ENCODE results near the gene JMJD1C.

Gene JMJD1C

DNA sequence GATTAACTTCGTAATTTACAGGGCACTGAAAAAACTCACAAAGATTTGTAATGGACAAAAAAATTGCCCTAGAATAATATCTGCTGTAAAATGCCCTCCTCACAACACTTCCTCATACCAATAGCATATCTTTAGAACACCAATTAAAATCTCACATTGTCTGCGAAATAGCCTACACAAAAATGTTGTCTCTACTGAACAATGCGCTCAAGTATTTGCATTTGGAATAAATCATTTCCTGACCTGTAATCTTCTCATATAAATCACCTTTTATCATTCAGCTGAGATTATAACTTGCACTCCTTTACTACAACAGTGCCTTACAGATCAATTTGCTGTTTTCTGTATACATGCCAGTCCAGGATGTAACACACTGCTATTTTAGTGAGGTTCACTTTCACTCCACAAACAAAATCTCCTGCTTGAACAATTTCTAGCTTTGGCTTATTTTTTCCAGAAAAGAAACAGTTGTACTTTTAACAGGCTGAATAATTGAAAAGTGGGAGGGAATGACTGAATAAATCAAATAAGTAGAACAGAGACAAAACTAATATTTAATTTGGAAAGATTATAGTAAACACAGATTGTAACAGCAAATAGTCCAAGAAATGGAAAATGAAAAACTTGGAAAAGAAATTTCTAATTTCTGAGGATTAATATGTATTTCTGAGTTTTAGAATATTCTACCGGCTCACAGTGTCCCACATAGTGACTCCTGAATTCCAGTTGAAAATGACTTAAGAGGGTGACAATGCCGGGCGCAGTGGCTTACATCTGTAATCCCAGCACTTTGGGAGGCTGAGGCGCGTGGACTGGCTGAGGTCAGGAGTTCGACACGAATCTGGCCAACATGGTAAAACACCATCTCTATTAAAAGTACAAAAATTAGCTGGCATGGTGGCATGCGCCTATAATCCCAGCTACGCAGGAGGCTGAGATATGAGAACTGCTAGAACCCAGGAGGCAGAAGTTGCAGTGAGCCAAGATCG is 30.6 kb downstream of the JMJD1C start:
- DNase-seq: no peak

DNA sequence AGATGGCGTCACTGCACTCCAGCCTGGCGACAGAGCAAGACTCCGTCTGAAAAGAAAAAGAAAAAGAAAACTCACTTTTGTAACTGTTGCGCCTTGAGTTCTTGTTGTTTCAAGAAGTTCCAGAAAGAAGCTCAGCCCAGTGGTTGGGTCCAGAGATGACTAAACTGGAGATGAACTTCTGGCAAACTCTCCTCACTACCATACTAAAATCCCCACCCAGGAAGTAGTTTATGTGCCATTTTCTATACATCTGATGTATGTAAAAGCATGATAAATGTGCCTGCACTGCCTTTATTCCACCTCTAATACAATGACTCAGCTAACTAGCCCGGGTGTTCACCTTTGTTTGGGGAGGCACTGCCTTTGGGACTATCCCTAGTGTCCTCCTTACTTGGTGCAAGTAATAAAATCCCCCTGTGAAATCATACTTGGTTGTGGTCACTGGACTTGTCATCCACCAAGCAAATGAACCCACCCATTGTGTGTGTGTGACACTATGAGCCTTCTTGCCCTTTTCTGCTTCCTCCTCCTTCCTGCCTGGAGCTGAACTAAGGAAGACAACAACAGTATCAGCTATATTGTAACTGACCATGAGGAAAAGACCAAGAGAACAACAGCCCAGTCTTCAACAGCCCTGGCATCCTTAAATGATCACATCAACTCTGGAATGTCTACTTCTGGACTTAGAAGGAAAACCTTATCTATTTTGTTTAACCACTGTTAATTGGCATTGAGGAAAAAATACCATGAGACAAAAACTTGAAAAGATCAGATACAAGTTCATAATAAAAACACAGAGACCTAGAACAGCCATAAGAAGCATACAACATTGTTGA is 33.6 kb downstream of the JMJD1C start:
- DNase-seq: peak; percentile 11 to 32

DNA sequence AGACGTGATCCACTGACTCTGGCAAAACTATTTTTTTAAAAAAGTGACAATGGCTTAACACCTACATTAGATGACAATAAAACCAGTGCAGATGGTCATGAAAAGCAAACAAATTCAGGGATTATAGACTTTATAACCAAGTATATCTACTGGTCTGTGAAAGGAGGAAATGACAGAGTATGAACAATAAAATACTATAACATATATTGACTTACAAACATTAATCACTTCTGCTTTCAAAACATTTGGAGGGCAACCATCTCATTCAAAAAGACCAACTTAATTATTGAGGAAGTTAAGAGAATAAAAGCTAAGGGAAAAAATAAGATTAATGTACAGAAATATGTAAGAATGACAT is 34.8 kb downstream of the JMJD1C start:
- no peak for DNase-seq

DNA sequence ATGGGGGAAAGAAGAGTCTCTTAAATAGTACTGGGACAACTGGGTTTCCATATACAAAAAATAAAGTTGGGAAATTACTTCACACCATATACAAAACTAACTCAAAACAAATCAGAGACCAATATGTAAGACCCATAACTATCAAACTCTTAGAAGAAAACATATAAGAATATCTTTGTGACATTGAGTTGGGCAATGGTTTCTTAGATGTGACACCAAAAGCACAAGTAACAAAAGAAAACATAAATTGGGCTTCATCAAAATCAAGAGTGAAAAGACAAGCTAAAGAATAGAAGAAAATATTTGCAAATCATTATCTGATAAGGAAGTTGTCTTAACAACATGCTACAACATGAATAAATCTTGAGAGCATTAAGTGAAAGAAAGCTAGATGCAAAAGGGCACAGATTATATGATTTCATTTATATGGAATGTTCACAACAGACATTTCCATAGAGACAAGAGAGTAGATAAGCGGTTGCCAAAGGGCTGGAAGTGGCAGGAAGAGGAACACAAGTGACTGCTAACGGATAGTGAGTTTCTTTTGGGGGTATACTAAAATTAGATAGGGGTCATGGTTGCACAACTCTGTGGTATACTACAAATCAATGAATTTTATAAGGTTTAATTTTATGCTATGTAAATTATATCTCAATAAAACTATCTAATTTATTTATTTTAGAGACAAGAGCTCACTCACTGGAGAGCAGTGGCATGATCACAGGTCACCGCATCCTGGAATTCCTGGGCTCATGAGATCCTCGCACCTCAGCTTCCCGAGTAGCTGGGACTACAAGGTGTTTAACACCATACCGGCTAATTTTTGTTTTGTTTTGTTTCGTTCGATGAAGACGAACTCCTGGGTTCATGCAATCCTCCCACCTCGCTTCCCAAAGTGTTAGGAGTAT is 35.4 kb downstream of the JMJD1C start:
- no peak for DNase-seq

DNA sequence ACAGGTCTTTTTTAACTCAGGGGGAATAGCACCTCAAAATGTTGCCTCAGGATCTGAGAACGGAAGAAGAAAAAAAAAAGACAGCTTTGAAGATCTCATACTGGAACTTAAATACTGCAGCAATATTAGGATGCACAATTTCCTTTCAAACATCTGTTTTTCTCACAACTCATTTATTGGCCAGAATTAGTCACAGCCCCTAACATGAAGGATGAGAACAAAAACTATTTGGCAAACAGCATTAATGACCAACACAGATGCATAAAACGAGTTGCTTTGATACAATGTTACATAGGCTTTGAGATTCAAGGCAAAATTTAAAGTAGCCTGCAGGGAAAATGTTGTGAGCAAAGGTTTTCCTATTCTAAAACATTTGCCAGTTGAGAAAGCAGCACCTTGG is 36.5 kb downstream of the JMJD1C start:
- no peak for DNase-seq

DNA sequence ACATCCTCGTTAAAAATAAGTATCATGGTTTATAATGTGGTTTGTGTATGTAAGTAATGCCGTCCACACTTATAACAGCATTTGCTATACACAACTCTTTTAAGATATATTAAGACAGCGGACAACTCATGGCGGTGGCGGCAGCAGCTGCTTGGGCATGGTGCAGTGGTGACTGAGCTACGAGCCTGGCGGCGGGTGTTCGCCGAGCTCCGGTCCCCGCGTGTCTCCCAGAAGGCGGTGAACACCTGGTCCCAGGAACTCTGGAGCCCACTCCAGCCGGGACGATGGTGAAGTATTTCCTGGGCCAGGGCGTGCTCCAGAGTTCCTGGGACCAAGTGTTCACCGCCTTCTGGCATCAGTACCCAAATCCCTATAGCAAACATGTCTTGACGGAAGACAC is 38.8 kb downstream of the JMJD1C start:
- no peak for DNase-seq

DNA sequence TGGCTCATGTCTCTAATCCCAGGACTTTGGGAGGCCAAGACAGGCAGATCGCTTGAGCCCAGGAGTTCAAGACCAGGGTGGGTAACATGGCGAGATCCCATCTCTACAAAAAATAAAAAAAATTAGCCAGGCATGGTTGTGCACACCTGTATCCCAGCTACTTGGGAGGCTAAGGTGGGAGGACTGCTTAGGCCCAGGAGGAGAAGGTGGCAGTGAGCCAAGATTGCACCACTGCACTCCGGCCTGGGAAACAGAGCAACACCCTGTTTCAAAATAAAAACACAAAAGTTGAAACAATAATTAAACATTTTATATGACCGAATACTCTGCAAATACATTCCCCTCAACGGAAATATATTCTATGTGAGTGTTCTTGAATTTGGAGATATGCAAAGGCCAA is 40.3 kb downstream of the JMJD1C start:
- DNase-seq: no peak

DNA sequence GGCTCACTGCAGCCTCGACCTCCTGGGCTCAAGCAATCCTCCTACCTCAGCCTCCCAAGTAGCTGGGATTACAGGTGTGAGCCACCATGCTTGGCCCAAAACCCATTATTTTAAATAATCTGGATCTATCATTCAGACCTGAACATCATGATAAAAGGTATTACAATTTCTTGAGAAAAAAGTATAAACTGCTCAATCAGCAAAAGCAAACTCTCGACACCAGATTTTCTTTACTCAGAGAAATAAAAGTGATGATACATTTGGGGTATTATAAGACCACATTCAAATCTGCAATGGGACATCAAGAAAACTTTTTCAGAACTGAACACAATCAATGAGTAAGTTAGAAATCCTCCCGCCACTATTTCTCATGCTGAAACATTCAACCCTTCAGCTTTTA is 41.2 kb downstream of the JMJD1C start:
- DNase-seq: no peak

DNA sequence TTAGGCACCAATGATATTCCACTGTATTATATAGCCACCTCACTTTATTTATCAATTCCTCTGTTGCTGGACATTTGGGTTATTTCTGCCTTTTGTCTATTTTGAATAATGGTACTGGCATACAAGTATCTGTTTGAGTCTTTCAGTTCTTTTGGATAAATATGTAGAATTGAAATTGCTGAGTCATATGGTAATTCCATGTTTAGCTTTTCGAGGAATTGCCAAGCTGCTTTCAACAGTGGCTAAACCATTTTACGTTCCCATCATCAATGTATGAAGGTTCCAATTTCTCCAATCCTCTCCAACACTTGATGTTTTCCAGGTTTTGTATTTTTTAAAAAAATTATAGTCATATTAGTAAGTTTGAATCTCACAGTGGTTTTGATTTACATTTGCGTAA is 42.3 kb downstream of the JMJD1C start:
- no peak for DNase-seq

DNA sequence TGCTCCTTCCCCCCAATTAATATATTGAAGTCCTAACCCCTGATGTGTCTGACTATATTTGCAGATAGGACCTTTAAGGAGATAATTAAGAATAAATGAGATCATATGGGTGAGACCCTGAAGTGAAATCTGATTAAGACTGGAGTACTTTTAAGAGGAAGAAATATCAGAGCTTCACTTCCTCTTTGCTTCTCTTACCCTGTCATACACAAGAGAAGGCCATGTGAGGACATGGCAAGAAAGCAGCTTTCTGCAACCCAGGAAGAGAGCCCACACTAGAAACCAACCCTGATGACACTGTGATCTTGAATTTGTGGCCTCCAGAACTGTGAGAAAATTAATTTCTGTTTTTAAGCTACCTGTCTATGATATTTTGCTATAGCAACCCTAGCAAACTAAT is 44.2 kb downstream of the JMJD1C start:
- peak; percentile 84 to 86 for DNase-seq

DNA sequence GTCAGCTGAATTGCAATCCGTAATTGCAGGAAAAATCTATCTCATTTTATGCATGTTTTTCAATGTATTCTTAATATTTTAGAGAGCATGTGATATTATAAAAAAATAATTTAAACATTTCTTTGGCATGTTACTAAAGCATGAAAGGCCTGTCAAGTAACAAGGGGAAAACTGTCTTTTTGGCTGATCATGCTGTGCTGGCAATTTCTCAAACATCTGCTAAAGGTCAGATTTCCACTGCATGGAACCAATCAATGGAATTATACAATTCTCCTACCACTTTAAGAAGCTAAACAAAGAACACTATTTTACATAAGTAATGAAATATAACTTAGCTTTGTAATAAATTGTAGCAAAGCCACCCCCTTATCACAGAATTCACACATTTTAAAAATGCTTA is 49.4 kb downstream of the JMJD1C start:
- DNase-seq: no peak

DNA sequence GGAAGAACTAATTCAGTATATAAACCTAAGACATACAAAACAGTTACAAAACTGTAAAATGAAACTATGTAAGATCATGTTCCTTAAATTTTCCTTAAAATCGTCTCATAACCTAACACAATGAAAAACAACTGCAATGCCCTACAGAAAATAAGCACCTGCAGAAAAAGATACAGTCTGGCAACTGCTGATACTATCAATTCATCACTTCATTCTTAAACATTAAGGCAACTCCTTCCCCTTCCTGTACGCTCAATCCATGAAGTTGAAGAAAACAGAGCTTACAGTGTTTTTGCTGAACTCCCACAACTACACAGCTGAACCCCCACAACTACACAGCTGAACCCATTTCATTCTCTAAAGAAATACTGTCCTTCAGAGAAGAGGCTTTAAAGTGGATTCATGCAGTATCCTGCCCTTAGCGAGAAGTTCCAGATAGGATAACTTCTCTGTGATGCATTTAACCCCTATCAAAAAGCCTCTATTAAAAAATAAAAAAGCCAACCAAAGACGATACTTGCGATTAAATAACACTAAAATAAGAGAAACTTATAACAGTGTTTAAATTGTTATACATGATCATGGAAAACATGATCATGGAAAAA is 50.0 kb downstream of the JMJD1C start:
- DNase-seq: no peak

DNA sequence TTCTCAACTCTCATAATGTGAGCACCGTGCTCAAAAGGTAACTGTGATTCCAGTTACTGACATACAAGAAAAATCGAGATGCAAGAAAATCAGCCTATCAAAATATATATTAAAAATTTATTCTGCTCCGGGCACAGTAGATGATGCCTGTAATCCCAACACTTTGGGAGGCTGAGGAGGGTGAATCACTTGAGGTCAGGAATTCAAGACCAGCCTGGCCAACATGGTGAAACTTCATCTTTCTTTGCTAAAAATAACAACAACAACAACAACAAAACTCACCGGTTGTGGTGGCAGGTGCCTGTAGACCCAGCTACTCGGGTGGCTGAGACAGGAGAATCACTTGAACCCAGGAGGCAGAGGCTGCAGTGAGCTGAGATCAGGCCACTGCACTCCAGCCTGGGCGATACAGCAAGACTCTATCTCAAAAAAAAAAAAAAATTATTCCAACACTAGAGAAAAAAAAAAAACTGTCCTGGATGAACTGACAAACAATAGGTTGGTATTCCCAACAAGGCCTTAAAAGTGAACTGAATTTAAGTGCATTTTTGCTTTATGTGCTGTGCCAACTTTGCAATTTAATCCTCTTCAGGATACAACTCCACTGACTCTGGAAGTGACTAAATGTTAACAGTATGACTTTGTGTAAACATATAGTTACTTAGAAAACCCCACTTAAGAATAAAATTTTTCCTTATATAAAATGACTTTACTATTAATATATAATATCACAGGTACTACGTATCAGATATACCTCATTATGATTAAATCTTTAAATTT is 51.1 kb downstream of the JMJD1C start:
- no peak for DNase-seq

DNA sequence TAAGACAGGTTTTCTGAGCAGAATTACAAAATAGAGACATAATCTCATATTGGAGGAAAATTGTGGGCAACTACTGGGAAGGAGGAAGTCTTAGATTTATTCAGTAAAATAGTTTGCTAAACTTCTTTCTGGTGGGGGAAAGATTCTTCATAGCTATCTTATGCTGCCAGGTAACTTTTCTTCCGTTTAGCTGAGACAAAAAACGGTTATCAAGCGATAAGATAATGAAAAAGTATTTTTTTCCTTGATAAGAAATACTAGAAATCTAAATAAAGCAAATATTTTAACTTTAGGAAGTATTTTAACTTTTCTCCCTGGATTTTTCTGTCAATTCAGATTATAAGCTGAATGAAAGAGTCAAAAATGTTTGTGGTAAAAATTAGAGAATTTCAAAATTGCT is 52.3 kb downstream of the JMJD1C start:
- DNase-seq: no peak

DNA sequence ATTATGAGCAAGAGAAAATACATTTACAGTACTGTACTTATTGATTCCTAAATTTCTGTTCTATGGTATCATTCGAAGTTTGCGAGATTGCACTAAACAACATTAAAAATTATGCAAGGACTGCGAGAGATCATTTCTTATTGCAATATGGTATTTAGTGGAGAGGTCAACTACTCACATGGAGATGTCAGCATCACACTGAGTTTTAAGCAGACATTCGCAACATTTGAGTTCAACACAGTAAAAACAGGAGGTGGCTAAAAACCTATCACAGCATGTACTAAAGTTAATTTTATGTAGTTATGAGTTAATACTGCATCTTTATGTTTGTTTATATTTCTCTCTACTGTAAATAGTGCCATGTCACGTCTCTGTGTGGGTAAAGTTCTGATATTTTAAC is 53.5 kb downstream of the JMJD1C start:
- DNase-seq: peak in 1 of 2 donors; percentile 25

DNA sequence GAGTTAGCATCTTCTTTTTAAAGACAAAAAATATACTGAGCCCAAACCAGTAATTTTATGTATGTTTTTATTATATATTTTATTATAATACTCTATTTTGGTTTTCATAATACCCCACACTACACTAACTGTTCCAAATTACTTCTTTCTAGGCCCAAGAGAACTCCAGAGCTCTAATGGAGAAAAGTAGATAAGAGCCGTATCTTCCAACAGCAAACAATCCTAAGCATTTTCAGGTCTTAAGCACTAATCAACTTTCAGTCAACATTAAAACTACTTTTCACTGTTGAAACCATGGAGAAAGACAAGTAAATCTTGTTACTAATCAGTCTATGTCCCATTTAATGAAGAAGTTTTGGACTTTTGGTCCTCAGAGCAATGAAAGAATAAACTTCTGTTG is 55.1 kb downstream of the JMJD1C start:
- no peak for DNase-seq

DNA sequence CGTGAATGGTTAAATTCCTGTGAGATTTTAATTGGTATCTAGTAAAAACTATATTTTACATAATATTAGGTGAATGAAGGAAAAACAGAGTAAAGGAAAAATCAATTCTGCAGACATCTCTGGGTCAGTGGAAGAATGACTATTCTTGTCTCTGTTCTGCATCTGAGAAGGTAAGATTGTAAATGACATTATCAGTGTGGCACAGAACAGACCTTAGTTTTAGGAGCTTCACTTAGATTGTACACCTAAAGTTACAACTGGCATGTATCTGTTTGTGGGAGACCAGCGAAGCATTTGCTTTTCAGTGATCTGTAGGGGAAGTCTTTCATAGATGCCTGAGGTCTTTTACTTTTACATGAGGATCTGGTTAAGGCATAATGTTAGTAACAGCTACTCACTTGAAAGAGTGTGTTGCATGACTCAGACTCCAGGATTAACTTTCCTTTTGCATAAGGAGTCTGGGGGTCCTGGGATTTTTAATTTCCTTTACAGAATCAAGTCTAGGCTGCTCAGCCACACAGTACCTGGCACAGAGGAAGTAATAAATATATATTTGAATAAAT is 56.2 kb downstream of the JMJD1C start:
- no peak for DNase-seq

DNA sequence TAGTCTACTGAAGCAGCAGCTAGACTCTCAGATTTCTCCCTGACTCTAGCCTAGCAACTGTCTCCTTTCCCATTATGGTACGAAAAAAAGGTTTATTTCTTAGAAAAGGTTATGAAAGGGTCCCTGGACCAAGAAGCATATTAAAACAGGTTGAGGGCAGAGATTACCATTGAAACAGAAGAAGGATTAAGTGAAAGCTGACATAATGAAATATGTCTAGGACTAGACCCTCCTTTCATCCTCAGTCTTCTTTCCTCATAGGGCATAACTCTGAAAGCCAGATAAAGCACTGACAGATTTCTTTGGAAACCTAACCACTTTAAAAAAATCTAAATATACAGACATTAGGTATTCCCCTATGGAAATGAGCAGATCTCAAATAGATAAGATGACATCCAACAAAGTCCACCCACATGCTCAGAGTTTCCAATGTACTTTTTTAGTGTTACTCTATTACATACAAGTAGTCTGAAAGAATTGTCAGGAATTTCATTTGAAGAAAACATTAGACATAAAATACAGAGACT is 58.6 kb downstream of the JMJD1C start:
- no peak for DNase-seq

DNA sequence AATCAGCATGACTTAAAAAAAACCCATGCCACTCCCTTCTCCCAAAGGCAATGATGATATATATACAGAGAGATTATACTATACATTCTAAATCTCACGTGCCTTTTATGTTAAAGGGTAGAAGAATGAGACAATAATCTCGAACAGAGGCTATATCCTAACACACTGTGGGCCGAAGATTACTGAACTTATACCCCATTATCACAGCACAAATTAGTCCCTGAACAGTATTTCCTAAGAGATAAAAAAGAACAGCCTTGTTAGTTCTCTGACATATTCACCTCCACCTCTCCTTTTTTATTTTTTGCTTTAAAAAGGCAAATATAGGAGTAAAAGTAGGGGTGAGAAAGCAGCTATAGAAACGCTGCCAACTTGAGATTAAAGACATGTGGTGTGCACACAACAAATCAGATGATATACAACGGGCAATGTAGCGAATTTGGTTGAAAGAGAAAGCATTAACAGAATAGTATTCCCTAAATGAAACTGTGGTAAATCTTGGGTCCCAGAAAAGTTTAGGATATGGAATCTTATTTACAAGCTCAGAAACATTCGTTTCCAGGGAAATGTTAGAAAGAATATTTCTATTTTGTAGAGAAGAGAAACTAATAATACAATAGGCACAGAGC is 69.5 kb downstream of the JMJD1C start:
- no peak for DNase-seq

DNA sequence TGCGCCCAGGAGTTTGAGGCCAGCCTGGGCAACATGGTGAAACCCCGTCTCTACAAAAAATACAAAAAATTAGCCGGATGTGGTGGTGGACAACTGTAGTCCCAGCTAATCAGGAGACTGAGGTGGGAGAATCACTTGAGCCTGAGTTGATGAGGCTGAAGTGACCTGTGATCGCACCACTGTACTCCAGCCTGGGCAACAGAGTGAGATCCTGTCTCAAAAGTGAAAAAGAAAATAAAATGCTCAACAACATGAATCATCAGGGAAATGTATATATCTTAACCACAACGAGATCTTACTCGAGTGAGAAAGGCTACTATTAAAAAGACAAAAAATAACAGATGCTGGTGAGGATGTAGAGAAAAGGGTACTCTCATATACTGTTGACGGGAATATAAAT is 72.7 kb downstream of the JMJD1C start:
- no peak for DNase-seq
